ENCODE measurements around the gene FREM2.

DNA sequence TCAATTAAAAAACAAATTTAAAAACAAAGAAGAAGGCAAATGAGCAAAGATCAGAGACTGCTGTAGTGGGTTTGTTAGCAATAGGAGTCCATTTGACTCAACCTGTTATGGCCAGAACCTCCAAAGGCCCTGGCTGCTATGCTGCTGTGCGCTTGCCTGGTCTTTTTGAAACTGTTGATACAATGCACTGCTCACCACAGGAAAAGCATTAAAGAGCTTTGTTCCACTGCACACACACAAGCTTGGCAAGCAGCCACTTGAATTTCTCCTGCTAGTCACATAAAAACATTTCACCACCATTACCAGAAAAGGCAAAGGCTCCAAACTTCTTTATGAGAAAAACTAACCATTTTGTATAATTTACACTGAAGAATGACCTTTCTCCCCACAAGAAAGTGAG is 132.2 kb downstream of the FREM2 start:
- no peak for TF ChIP-seq FUS (optimal IDR thresholded peaks at IDR 0.05; ENCODE audit: low read depth, low read length)
- TF ChIP-seq ZNF668 (CRISPR knock-in tag; IDR thresholded peaks at IDR 0.05) = no peak
- no peak for TF ChIP-seq ZFX (CRISPR knock-in tag; IDR thresholded peaks at IDR 0.05)
- TF ChIP-seq HNRNPK (IDR thresholded peaks at IDR 0.05; ENCODE audit: low read depth, low read length, poor library complexity, severe bottlenecking) = no peak
- TF ChIP-seq TEAD4 (IDR thresholded peaks at IDR 0.05; ENCODE audit: low read length) = no peak
- no peak for TF ChIP-seq TEAD4 (CRISPR knock-in tag; IDR thresholded peaks at IDR 0.05; ENCODE audit: borderline replicate concordance)
- TF ChIP-seq, protein P1, sequence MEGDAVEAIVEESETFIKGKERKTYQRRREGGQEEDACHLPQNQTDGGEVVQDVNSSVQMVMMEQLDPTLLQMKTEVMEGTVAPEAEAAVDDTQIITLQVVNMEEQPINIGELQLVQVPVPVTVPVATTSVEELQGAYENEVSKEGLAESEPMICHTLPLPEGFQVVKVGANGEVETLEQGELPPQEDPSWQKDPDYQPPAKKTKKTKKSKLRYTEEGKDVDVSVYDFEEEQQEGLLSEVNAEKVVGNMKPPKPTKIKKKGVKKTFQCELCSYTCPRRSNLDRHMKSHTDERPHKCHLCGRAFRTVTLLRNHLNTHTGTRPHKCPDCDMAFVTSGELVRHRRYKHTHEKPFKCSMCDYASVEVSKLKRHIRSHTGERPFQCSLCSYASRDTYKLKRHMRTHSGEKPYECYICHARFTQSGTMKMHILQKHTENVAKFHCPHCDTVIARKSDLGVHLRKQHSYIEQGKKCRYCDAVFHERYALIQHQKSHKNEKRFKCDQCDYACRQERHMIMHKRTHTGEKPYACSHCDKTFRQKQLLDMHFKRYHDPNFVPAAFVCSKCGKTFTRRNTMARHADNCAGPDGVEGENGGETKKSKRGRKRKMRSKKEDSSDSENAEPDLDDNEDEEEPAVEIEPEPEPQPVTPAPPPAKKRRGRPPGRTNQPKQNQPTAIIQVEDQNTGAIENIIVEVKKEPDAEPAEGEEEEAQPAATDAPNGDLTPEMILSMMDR (IDR thresholded peaks at IDR 0.05 in 2 of 3, conservative IDR thresholded peaks at IDR 0.05 in 1 of 3; ENCODE audit: insufficient read depth in 2 of 3, low read depth in 1 of 3, low read length in 3 of 3) = no peak
- TF ChIP-seq SP1 (CRISPR knock-in tag; IDR thresholded peaks at IDR 0.05) = no peak
- TF ChIP-seq PHF21A (IDR thresholded peaks at IDR 0.05; ENCODE audit: borderline replicate concordance, low read depth) = no peak
- no peak for TF ChIP-seq SRSF1 (IDR thresholded peaks at IDR 0.05; ENCODE audit: low read depth, low read length)
- TF ChIP-seq, protein P2, sequence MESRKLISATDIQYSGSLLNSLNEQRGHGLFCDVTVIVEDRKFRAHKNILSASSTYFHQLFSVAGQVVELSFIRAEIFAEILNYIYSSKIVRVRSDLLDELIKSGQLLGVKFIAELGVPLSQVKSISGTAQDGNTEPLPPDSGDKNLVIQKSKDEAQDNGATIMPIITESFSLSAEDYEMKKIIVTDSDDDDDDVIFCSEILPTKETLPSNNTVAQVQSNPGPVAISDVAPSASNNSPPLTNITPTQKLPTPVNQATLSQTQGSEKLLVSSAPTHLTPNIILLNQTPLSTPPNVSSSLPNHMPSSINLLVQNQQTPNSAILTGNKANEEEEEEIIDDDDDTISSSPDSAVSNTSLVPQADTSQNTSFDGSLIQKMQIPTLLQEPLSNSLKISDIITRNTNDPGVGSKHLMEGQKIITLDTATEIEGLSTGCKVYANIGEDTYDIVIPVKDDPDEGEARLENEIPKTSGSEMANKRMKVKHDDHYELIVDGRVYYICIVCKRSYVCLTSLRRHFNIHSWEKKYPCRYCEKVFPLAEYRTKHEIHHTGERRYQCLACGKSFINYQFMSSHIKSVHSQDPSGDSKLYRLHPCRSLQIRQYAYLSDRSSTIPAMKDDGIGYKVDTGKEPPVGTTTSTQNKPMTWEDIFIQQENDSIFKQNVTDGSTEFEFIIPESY (CRISPR knock-in tag; IDR thresholded peaks at IDR 0.05) = no peak
- TF ChIP-seq, protein P3, sequence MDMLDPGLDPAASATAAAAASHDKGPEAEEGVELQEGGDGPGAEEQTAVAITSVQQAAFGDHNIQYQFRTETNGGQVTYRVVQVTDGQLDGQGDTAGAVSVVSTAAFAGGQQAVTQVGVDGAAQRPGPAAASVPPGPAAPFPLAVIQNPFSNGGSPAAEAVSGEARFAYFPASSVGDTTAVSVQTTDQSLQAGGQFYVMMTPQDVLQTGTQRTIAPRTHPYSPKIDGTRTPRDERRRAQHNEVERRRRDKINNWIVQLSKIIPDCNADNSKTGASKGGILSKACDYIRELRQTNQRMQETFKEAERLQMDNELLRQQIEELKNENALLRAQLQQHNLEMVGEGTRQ (CRISPR knock-in tag; IDR thresholded peaks at IDR 0.05) = no peak
- no peak for TF ChIP-seq CEBPB (tag; IDR thresholded peaks at IDR 0.05)
